CD4-positive, alpha-beta T cell treated with Interleukin-4 for 4 hours (primary cell): ENCODE measurements around the gene GLT1D1.

Source experiments
- DNase-seq: peaks from one replicate; pipeline ENCODE4 v3.0.0-alpha.2; 2020

GLT1D1 gene

DNA sequence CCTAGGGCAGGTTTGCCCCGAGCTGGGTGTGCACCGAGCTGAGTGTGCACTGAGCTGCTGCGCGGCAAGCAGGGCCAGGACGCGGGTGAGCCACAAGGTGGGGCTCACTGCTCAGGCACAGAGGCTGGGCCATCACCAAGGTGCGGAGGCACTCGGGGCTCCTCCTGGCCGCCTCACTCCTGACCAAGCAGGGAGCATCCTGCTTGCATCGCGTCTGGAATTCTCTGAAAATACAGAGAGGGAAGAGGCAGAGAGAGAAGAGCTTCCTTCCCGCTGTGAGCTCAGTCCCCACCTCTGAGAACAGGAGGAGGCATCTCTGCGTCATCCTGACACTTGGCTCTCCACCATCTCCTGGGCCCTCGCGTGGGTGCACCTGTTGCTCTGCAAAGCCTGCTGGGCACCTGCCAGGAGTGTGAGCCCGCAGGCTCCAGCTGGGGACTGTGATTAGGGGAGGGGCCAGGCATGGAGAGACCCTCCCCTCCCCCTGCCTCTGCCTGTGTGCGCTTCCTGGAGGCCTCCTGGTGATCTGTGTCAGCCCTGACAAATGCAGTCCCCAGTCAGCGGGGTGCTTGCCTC is 116.3 kb downstream of the GLT1D1 start:
- no peak for DNase-seq

DNA sequence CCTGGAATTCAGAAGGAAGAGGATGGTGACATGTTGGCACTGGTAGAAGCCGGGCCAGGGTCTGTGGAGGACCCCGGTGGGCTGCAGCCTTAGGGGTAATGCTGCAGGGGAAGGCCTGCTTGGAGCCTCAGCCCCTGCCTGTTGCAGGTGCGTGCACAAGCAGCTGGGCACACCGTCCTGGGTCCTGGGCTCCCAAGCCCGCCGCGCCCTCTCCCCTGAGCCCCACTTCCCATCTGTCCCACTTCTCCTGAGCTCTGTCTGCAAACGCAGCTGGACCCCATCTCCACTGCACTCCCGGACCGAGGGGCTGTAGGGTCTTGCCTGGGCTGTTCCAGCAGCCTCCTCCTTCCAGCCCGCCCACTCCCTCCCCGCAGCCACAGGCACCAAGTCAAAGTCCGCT is 116.8 kb downstream of the GLT1D1 start:
- DNase-seq: no peak

DNA sequence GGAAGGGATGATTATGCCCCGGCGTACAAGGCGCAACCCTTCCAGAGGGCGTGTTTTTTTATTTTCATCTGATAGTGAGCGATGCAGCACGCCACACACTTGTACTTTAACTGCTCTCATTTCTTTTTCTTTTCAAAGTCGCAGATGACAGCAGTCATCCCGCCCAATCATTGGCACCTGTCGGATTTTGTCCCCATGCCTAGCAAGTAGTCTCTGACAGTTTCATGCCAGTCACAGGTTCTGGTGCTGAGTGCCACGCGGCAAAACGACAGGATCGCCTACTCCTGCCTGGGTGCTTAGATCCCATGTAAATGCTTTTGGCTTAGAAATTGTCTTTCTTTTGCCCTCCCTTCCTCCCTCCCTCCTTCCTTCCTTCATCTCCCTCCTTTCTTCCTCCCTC is 117.7 kb downstream of the GLT1D1 start:
- no peak for DNase-seq

DNA sequence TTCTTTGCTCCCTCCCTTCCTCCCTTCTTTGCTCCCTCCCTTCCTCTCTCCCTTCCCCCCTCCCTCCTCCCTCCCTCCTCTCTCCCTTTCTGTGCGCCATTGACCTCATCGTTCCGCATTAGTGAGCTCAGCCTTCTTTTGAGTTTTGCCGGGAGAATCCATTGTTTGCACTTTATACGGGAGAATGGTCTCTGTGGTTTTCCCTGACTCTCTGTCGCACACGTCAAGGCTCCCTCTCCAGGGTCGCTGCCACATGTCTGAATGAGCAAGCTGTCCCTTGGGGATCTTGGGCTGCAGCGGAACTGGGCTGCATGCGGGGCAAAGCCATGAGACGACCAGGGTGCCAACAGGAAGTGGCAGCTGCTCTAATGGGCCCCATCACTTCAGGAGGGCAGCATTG is 118.5 kb downstream of the GLT1D1 start:
- no peak for DNase-seq

DNA sequence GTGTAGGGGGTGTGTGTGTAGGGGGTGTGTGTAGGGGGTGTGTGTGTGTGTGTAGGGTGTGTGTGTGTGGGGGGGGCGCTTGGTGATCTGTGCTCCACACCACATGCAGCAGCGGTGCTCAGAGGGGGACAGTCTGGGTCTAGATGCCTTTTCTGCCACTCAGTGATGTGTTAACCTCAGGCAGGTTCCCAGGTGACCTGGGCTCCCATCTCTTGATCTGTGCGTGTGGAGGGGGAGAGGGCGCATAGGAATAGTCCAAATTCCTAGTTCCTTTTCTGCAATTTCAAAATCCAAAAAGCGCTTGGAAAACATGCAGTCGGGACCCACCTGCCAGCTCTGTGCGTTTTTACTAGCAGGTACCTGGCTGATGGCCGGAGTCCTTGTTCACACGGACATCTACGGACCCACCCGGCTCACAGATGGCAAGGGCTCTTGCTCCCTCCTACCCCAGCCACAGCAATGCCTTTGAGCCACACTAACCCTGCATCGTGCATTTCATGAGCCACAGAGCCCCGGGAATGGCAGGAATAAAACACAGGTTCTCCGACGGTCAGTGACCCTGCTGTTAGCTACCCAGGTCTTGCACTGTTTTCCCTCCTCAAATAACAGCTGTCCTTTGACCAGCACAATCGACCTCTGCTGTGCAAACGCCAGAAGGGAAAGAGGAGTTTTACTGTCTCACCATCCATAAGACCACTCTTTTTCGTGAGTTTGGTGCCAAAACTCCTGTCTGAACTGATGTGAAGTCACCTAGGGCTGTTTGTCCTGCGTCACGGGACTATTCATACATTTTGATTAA is 120.8 kb downstream of the GLT1D1 start:
- no peak for DNase-seq

GRCh38 chr12:128974881-128975280 is 121.6 kb downstream of the GLT1D1 start:
- DNase-seq: no peak

DNA sequence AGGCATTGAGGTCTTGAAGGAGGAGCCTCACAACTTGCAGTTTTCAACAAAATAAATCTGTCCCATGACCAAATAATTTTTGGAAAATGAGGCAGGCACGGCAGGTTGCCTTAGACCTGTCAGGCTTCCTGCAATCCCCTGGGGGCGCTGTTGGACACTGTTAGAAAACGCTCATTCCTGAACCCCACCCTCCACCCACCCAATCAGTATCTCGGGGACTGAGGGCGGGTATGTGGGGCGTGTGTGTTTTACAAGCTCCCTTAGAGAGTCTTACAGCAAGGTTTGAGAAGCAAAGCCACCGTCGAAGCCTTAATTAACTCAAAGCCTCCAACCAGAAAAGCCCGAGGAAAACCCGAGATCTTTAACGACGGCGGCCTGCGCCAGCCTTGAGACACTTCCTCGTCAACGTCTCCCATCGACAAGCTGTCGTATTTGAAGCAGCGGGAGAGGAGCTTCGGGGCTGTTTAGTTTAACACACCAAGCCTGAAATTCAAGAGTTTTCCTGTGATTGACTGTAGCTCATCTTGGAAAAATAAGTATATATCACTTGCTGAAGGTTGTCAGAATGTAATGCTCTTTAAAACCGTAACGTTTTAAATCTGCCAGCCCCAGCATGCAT is 123.0 kb downstream of the GLT1D1 start:
- no peak for DNase-seq

GRCh38 chr12:128977441-128977840 is 124.2 kb downstream of the GLT1D1 start:
- DNase-seq: no peak

DNA sequence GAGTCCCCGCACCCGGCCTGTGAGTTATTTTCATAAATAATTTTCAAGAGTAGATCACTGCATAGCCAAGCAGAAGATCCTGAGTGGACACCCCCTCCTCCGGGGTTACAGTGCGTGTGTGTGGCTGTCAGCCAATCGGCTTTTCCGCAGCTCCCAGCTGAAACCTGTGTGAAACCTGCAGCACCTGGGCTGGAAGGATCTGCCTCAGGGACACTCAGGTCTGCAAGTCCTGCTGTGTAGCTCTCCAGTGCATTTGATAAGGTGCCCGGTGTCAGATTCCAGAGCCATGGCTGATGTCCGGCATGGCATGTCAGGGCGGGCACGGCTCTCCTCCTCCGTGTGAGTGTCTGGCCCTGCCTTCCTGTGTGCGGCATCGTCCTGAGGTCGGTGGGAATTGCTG is 124.8 kb downstream of the GLT1D1 start:
- no peak for DNase-seq

DNA sequence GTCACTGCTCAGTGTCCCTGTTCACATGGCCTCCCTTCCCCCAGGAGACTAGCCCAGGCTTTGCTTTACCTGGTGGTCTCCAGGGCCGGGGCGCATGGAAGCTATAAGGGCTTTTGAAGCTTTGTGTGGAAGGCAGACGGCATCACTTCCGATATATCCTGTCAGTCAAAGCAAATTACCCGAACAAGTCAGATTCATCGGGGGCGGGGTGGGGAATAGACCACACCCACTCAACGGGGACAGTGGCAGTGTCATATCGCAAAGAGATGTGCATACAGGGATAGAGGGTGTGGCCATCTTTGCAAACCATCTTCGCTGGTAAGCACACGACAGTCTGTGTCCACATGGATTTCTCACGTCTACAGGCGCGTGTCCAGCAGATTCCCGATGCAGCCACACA is 127.3 kb downstream of the GLT1D1 start:
- no peak for DNase-seq

DNA sequence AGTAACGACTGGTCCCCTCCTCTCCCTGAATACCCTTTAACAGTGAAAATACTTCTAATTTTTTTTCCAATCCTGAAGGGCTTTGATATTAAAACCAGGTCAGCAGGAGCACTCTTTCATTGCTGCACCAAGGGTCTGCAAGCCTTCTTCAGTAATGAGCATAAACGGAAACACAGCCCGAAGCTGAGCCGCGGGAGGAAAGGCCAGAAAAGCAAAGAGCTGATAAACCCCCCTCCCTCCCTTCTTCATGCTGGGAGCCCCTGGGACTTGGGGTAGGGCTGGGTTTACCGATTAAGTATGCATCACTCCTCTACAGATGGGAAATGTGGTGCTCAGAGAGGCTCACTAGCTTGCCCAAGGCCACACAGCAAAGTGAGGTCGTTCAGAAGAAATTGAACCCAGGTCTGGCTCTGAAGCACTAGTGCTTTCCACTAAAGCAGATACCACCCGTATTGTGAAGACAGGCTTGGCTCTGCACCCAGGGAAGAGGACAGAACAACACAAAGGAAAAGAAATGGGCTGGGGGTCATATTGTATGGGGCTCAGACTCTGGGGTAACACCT is 128.8 kb downstream of the GLT1D1 start:
- no peak for DNase-seq

DNA sequence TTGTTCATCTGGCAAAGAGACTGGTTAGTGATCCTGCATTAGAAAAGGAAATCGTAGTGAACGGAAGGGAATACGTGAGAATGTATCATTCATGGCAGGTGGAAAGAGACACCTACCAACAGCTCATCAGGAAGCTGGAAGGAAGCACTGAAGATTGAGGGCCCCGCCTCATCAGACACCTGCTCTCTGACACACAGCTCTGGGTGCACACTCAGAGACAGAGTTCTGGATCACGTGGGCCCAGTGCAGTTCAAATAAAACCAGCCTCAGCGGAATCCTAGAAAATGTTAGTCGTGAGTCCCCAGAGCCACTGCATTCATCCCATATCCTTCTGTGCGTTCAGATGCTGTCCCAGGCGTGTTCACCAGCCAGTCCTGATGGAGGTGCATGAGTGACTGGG is 129.7 kb downstream of the GLT1D1 start:
- DNase-seq: no peak

DNA sequence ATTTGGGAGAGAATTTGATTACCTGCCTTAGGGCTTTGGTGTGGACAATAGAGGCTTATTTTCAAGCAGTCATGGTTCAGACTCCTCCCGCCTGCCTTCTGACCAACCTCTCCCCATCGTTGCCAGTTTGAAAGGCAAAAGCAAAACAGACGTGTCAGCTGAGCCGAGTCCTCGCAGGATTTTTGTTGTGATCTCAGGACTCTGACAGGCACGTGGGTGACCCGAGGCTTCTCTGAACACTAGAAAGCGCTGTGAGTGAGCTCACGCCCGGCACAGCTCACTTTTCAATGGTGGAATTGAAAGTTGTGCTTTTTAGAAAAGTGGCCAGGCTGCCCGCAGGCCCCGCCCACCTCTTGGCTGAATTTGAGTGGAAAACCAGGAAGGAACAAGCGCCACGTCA is 130.1 kb downstream of the GLT1D1 start:
- DNase-seq: no peak

GRCh38 chr12:128986957-128987356 is 133.7 kb downstream of the GLT1D1 start:
- DNase-seq: no peak

- no peak for DNase-seq
Measured at GRCh38 chr12:128989287-128989686, 136.0 kb downstream of the GLT1D1 start.

- no peak for DNase-seq
Measured at GRCh38 chr12:128991716-128992115, 138.4 kb downstream of the GLT1D1 start.

GRCh38 chr12:128992116-128992515 is 138.8 kb downstream of the GLT1D1 start:
- DNase-seq: no peak

DNA sequence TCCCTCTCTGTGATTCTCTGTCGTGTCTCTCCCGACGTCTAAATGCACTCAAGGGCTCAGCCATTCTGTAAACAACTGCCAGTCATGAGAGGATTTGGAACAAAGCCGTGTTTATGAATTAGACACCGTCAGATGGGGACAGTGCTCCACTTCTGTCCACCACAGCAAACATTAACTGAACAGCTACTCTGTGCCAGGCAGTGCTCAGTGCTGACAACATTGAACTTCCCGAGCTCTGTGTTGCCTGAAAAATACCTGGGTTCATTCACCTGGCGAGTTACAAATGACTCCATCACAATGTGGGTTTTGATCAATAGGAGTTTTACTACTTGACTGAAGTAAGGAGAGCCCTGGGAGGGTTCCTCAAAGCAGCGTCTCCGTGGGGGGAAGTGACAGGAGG is 139.3 kb downstream of the GLT1D1 start:
- DNase-seq: no peak

DNA sequence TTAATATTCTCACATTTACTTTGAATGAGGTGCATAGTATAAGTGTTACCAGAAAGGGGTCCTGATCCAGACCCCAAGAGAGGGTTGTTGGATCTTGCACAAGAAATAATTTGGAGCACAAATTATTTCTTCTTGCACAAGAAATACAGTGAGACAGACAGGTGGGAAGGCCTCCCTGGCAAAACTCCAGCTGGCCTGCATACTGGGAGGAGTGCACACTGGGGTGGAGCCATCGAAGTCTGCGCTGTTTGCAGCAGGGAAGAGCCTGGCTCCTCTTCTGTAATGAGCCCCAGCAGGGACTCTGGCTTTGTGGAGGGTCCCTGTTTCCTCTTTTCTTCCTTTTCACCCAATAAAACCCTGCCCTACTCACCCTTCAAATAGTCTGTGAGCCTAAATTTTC is 141.6 kb downstream of the GLT1D1 start:
- DNase-seq: no peak

- DNase-seq: no peak
Measured at GRCh38 chr12:128995619-128996018, 142.3 kb downstream of the GLT1D1 start.

- no peak for DNase-seq
Measured at GRCh38 chr12:129001826-129002225, 148.5 kb downstream of the GLT1D1 start.

- no peak for DNase-seq
Measured at GRCh38 chr12:129002427-129002826, 149.1 kb downstream of the GLT1D1 start.

GRCh38 chr12:129005416-129005815 is 152.1 kb downstream of the GLT1D1 start:
- DNase-seq: no peak

- DNase-seq: no peak
Measured at GRCh38 chr12:129005829-129006228, 152.6 kb downstream of the GLT1D1 start.
